ENCODE results near the gene CDT1. TPM values are rescaled to one million over a fixed set of nuclear protein-coding genes. Genes with fewer than 3 reads are reported as not detected.
A peak's percentile ranks its signal among the peaks of the same experiment; 100 is the strongest.

Gene CDT1
- total RNA-seq, 3 donors from 2014 or later: 2.9 to 20.9 (median 7.6) TPM

- peaks cover 55% of the 10 kb centered on the region for H3K4me1 ChIP-seq (ENCODE audit: low read depth)
- TF ChIP-seq CTCF (IDR thresholded peaks at IDR 0.05): no peak
- DNase-seq: peak in 2 of 3 donors; percentile 69 to 80
- peak; percentile 13 for ATAC-seq
- no peak overlapping the region for H3K4me3 ChIP-seq
- no peaks in the 10 kb centered on the region for H3K9me3 ChIP-seq
- intact Hi-C loops (cut with DNase I, micrococcal nuclease): no loop called here
- no peaks in the 10 kb centered on the region for H3K36me3 ChIP-seq (ENCODE audit: low read depth)
Observed at GRCh38 chr16:88773812-88774291, 29.7 kb upstream of the CDT1 start.

- Histone ChIP-seq H3K4me1 (ENCODE audit: low read depth) (peaks cover 50% of the 10 kb centered on the region), H3K4me3 (no peak overlapping the region), H3K9me3 (no peaks in the 10 kb centered on the region), H3K36me3 (ENCODE audit: low read depth) (no peaks in the 10 kb centered on the region)
- DNase-seq (peak in 1 of 3 donors; percentile 44), ATAC-seq (no peak)
- TF ChIP-seq CTCF (IDR thresholded peaks at IDR 0.05): no peak
- intact Hi-C loops (cut with DNase I, micrococcal nuclease): no loop called here
Observed at GRCh38 chr16:88774544-88775393, 28.8 kb upstream of the CDT1 start.

GRCh38 chr16:88775825-88776224 is 27.8 kb upstream of the CDT1 start:
- Histone ChIP-seq H3K4me3 (no peak overlapping the region), H3K36me3 (ENCODE audit: low read depth) (no peaks in the 10 kb centered on the region), H3K9me3 (no peaks in the 10 kb centered on the region), H3K4me1 (ENCODE audit: low read depth) (peaks cover 50% of the 10 kb centered on the region)
- intact Hi-C loops (cut with DNase I, micrococcal nuclease): no loop called here
- no peak for TF ChIP-seq CTCF (IDR thresholded peaks at IDR 0.05)
- ATAC-seq (no peak), DNase-seq (no peak)

- no peaks in the 10 kb centered on the region for H3K9me3 ChIP-seq
- DNase-seq (no peak), ATAC-seq (no peak)
- H3K4me3 ChIP-seq: no peak overlapping the region
- H3K4me1 ChIP-seq (ENCODE audit: low read depth): peaks cover 53% of the 10 kb centered on the region
- no peak for TF ChIP-seq CTCF (IDR thresholded peaks at IDR 0.05)
- intact Hi-C loops (cut with DNase I, micrococcal nuclease): no loop called here
- no peaks in the 10 kb centered on the region for H3K36me3 ChIP-seq (ENCODE audit: low read depth)
Observed at GRCh38 chr16:88777471-88778270, 25.9 kb upstream of the CDT1 start.

GRCh38 chr16:88778271-88778525 is 25.4 kb upstream of the CDT1 start:
- ATAC-seq (no peak), DNase-seq (no peak)
- Histone ChIP-seq H3K4me3 (no peak overlapping the region), H3K9me3 (no peaks in the 10 kb centered on the region), H3K36me3 (ENCODE audit: low read depth) (no peaks in the 10 kb centered on the region), H3K4me1 (ENCODE audit: low read depth) (peaks cover 58% of the 10 kb centered on the region)
- intact Hi-C loops (cut with DNase I, micrococcal nuclease): no loop called here
- no peak for TF ChIP-seq CTCF (IDR thresholded peaks at IDR 0.05)

Measured in mucosa of descending colon (tissue), 3 donors.